C4-2B (cell line): ENCODE data around the gene GALNT2.

Experiments used
- H3K27ac ChIP-seq: fragments of 450-650 bp; 2 replicates; pipeline ENCODE4 v1.5.1; 2017
- CTCF ChIP-seq: fragments of 450-650 bp; conservative IDR thresholded peaks from 2 replicates; pipeline ENCODE4 v1.5.1; 2017; ENCODE audit warnings: mild to moderate bottlenecking
- ZFX ChIP-seq: fragments of 450-650 bp; IDR thresholded peaks from 2 replicates; pipeline ENCODE4 v1.6.1; 2017

The GALNT2 gene

GRCh38 chr1:230264342-230264741 is 197.3 kb downstream of the GALNT2 start:
- H3K27ac ChIP-seq: no peak overlapping the region
- TF ChIP-seq CTCF (no peak), ZFX (no peak)

GRCh38 chr1:230265200-230266115 is 198.4 kb downstream of the GALNT2 start:
- H3K27ac ChIP-seq: no peak overlapping the region
- no peak for TF ChIP-seq ZFX
- TF ChIP-seq CTCF: no peak

GRCh38 chr1:230266456-230266855 is 199.4 kb downstream of the GALNT2 start:
- TF ChIP-seq CTCF: no peak
- TF ChIP-seq ZFX: no peak
- H3K27ac ChIP-seq: no peak overlapping the region

GRCh38 chr1:230267338-230268065 is 200.5 kb downstream of the GALNT2 start:
- H3K27ac ChIP-seq: no peak overlapping the region
- no peak for TF ChIP-seq CTCF
- TF ChIP-seq ZFX: no peak

GRCh38 chr1:230268371-230269170 is 201.5 kb downstream of the GALNT2 start:
- H3K27ac ChIP-seq: peak overlapping the region; percentile 12; the same call in 1 of the 2 replicates
- TF ChIP-seq ZFX (no peak), CTCF (peak; percentile 85)

GRCh38 chr1:230270185-230270558 is 203.1 kb downstream of the GALNT2 start:
- no peak overlapping the region for H3K27ac ChIP-seq
- no peak for TF ChIP-seq ZFX
- TF ChIP-seq CTCF: no peak
